BE2C (cell line): Measurements from ENCODE around the gene IDH3G.

Experiments
- DNase-seq: peaks from one replicate; pipeline ENCODE4 v3.0.0-alpha.2; 2020
- H3K27me3 ChIP-seq: fragments of 250-450 bp; sonication (Bioruptor Pico); 2 replicates; pipeline ENCODE4 v1.5.1; 2020; ENCODE audit warnings: mild to moderate bottlenecking
- H3K36me3 ChIP-seq: fragments of 250-450 bp; sonication (Bioruptor Pico); 2 replicates; pipeline ENCODE4 v1.5.1; 2020; ENCODE audit warnings: mild to moderate bottlenecking
- H3K4me1 ChIP-seq: fragments of 250-450 bp; sonication (Bioruptor Pico); 2 replicates; pipeline ENCODE4 v1.5.1; 2020
- H3K4me3 ChIP-seq: 2 replicates; pipeline ENCODE4 v1.5.1; 2011; ENCODE audit warnings: low read depth, low read length
- H3K9me3 ChIP-seq: fragments of 250-450 bp; sonication (Bioruptor Pico); 2 replicates; pipeline ENCODE4 v1.5.1; 2020
- CTCF ChIP-seq: IDR thresholded peaks from 2 replicates; pipeline ENCODE4 v1.5.1; 2012; ENCODE audit warnings: mild to moderate bottlenecking, low read depth, low read length

The IDH3G gene

DNA sequence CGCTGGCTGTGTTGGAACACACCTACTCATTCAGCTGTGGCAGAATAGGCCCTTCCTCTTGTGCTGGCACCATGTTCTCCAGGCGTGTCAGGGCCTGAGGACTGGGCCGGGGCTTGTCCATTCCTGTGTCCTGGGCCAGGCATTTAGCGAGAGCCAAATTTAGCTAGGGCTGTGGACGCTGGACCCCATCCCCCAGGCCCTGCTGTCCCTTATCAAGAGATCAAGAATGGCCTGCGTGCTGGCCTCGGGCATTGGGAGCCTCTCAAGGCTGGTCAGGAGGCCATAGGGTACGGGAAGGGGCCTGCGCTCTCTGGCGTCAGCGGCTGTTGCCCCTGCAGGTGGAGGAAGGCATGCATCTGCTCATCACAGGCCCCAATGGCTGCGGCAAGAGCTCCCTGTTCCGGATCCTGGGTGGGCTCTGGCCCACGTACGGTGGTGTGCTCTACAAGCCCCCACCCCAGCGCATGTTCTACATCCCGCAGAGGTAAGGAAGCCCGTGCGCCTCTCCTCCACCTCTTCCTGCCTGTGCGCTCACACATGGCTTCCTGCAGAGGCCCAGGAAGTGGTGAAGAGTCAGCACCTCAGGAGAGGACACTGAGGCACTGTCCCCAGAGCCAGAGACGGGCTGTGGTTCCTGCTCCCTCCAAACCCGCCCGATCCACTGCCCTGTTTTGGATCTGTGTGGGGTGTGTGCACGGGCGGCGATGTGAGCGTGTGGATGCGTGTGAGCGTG is 54.3 kb downstream of the IDH3G start:
- no peaks in the 10 kb centered on the region for H3K9me3 ChIP-seq
- DNase-seq, result no peak
- peaks cover 19% of the 10 kb centered on the region for H3K4me1 ChIP-seq
- TF ChIP-seq CTCF, result no peak
- no peaks in the 10 kb centered on the region for H3K36me3 ChIP-seq
- no peak overlapping the region for H3K4me3 ChIP-seq
- H3K27me3 ChIP-seq, result no peaks in the 10 kb centered on the region

GRCh38 chrX:153738056-153738605 is 56.0 kb downstream of the IDH3G start:
- no peaks in the 10 kb centered on the region for H3K27me3 ChIP-seq
- H3K4me1 ChIP-seq, result peaks cover 14% of the 10 kb centered on the region
- H3K4me3 ChIP-seq, result no peak overlapping the region
- no peak for TF ChIP-seq CTCF
- no peak for DNase-seq
- no peaks in the 10 kb centered on the region for H3K36me3 ChIP-seq
- H3K9me3 ChIP-seq, result no peaks in the 10 kb centered on the region

GRCh38 chrX:153736871-153737441 is 57.2 kb downstream of the IDH3G start:
- Histone ChIP-seq H3K27me3 (no peaks in the 10 kb centered on the region), H3K4me1 (peaks cover 8% of the 10 kb centered on the region; the same call in 1 of the 2 replicates)

GRCh38 chrX:153736071-153736820 is 57.9 kb downstream of the IDH3G start:
- TF ChIP-seq CTCF, result no peak
- H3K9me3 ChIP-seq, result no peaks in the 10 kb centered on the region
- no peak for DNase-seq
- H3K36me3 ChIP-seq, result no peaks in the 10 kb centered on the region
- H3K4me3 ChIP-seq, result no peak overlapping the region
- no peaks in the 10 kb centered on the region for H3K27me3 ChIP-seq
- H3K4me1 ChIP-seq, result peaks cover 8% of the 10 kb centered on the region; the same call in 1 of the 2 replicates

More at GRCh38 chrX:153736871-153737441, 57.2 kb downstream of the IDH3G start:
- no peak overlapping the region for H3K4me3 ChIP-seq
- peak; percentile 43 for DNase-seq
- TF ChIP-seq CTCF, result no peak
- H3K36me3 ChIP-seq, result no peaks in the 10 kb centered on the region
- H3K9me3 ChIP-seq, result no peaks in the 10 kb centered on the region
